ENCODE measurements around the gene CMTM4. TPM values are rescaled to one million over a fixed set of nuclear protein-coding genes. Genes with fewer than 3 reads are reported as not detected.
"Not testable (repeated sequence)": the region's sequence is repeated elsewhere in the genome, so short reads cannot be mapped to it uniquely, and the experiment has no call there.

CMTM4 gene
- total RNA-seq, 1 donor from 2014 or later: 10.1 TPM

DNA sequence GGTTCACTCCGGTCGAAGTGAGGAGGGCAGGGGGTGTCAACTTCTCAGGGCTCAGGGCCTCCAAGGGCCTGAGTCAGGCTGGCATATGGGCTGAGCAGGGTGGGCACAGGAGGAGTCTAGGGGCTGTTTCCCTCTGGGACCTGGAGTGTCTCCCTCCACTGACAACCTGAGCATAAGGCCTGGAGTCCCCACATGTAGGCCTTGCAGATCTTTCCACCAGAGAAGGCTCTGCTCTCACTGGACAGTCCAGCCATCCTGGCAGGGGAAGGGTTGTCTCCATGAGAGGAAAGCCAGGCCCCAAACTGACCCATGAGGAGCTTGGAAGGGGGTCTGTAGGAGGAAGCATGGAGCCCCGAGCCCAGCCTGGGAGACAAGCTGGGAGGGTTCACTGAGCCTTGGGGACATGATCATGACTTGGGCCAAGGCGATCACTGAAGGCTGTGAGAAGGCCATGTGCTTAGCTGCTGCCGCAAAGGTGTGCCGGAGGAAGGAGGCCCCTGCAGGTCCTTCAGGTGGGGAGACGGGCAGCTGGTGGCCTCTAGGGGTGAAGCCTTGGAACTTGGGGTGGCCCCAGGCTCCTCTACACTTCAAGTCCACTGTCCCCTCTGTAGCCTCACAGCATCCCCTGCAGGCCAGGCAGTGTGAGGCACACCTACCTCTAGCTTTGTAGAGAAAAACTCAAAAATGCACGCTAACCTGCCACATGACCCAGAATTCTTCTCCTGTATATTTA lies 107.4 kb downstream of the CMTM4 start:
- intact Hi-C loops (cut with DNase I): no loop called here
- ATAC-seq (ENCODE audit: poor library complexity) (peak; percentile 73), DNase-seq (peak; percentile 64)

DNA sequence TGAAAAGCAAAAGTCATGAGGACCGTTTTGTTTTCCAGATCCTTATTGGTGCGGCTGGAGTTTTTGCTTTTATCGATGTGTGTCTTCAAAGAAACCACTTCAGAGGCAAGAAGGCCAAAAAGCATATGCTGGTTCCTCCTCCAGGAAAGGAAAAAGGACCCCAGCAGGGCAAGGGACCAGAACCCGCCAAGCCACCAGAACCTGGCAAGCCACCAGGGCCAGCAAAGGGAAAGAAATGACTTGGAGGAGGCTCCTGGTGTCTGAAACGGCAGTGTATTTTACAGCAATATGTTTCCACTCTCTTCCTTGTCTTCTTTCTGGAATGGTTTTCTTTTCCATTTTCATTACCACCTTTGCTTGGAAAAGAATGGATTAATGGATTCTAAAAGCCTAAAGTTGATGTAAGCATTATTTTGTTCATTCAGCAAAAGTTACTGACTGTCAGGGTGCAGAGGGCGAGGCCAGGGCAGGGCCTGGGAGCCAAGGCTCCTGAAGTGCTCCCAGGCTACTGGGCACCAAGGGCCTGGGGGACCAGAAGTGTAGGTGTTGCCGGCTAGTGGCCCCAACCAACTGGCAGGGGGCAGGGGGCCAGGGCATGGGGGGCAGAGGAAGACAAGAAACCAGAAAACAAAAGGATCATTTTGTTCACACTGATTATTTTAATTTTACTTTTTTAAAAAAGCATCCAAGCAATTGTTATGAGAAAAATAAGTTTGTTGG lies 108.5 kb downstream of the CMTM4 start:
- ATAC-seq (ENCODE audit: poor library complexity): no peak
- DNase-seq: no peak
- intact Hi-C loops (cut with DNase I): no loop called here

DNA sequence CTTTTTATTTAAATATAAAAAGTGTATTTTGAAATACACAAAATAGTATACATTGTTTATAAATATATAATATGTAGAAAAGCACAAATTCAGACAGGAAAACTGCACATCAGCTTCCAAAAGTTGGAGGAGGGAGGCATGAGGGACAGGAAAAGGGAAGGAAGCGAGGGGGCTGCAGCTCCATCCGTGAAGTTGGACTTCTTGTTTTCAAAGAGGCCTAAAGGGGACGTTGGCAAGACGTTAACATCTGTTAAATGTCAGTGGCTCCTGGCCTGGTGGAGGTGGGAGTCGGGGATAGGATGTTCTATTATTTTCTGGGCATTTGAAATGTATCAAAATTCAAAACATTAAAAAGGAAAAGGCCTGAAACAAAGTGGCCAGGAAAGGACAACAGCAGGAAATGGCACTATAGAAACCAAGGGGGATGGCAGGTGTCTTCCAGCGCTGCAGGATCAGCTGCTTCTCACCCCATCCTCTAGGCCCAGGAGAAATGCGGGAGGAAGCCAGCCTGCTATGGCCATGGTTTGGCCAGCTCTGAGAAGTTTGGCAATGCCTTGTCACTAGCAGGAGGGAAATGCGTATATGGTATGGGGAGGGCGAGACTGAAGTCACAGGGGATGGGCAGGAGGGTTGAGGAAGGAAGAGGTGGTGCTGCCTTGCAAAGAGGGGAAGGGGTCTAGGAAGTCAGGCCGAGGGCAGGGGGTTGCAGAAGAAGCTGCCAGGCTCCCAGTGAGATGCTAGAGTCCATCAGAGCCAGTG lies 110.9 kb downstream of the CMTM4 start:
- no peak for DNase-seq
- peak; percentile 62 for ATAC-seq (ENCODE audit: poor library complexity)
- intact Hi-C loops (cut with DNase I): no loop called here

DNA sequence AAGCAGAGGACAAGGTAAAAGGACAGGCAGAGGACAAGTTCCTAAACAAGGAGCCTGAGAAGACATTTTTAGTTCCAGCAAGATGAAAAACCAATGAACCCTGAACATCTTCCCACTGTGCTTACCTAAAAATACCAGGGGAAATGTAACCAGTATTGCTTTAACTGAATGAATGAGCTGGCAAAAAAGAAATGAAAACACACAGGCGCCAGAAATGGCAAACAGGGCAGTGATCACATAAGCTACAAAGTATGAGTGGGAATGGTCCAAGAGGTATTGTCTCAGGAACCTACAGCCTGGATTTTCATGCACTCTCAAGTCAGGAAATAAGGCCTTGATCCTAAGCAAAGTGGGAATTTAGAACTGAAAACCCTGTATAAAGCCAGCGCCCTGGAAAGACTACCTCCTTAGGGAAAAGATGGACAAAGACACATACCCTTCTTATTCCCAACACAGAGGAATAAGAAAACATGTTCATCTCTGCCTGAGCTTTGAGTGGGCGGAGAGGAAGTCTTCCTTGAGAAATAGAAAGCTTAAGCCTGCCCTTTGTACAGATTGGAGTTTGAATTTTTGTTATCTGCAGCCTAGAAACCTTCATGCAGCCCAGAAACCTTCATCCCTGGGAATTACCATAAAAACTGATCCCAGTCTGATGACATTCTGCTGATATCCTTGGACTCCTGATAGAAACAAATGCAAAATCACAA lies 115.1 kb downstream of the CMTM4 start:
- ATAC-seq (ENCODE audit: poor library complexity) (no peak), DNase-seq (no peak)
- intact Hi-C loops (cut with DNase I): no loop called here

DNA sequence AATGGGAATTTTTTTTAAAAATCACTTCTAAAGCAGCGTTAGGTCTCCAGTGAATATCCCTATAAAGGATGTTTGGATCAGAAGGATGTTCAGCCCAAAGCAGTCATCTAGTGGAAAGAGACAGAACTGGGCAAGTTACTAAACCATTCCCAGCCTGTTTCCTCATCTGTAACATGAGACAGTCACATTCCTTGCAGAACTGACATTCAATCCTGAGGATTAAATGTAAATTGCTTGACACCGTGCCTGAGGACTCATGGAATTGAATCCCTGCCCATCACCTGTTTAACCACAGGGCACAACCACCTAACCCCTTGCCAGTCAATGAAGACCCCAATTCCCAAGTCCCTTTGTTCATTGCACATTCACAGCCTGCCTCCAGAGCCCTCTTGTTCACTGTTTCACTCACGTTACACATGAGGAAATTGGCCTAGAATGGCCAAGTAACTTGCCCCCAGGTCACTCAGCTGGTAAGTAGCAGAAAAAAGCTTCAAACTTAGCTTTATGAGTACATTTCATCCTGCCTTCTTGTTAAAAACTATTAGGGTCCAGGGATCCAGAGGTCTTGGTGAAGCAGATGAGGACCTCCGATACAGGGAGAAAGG lies 115.8 kb downstream of the CMTM4 start:
- intact Hi-C loops (cut with DNase I): no loop called here
- DNase-seq (no peak), ATAC-seq (ENCODE audit: poor library complexity) (no peak)

DNA sequence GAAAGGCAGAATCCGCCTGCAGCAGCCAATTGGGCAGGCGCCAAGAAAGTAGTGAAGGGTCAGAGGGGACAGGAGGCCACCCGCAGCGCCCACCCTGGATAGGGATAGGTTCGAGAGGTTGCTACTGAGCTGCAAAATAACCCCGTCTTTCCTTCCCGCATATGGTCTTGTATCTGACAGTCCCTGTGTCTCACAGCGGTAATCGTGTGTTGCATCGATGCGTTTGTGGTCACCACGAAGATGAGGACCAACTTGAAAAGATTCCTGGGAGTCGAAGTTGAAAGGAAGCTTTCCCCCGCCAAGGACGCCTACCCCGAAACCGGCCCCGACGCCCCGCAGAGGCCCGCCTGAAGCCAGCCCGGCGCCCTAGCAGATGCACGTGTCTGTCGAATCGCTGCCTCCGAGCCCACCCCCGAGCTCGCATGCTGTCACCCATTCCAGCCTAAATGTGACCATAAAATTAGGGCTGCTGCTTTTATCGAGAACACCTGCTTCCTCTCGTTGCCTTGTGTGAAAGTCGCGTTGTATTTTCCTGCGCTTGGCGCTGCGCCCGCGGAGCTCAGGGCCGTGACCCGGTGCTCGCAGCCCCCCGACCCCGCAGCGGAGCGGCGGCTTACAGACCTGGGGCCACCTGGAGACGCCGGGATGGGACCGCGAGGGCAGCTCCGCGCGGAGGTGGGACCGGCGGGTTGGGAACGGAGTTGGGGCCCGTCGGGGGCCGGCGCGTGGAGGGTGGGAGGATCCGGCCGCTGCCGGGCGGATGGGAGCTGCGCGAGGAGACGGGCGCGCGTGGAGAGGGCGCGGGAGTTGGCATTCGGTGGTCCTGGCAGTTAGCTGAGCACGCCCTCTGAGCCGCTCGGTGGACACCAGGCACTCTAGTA lies 117.7 kb downstream of the CMTM4 start, which contains the start of gene CMTM2:
CMTM2 (plus strand) TSS at position 813 of the 881 bp plus-strand sequence. CDS start 145 bp downstream, outside the sequence.
- DNase-seq: peak; percentile 52
- ATAC-seq (ENCODE audit: poor library complexity): peak; percentile 36
- intact Hi-C loops (cut with DNase I): no loop called here

DNA sequence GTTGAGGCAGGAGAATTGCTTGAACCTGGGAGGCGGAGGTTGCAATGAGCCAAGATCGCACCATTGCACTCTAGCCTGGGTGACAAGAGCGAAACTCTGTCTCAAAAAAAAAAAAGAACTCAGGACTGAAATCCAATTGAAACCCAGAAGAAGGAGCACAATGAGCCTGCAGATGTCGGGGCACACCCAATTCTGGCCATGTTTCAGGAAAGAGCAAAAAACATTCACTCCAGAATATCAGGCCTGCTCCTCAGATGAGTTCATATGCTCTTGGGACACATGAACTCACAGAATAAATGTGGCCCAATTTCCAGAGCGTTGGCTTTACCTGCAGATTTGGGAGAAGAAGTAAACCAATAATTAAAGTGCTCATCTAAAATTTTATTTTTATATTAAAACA lies 120.2 kb downstream of the CMTM4 start:
- intact Hi-C loops (cut with DNase I): no loop called here
- DNase-seq (no peak), ATAC-seq (ENCODE audit: poor library complexity) (peak; percentile 41)

DNA sequence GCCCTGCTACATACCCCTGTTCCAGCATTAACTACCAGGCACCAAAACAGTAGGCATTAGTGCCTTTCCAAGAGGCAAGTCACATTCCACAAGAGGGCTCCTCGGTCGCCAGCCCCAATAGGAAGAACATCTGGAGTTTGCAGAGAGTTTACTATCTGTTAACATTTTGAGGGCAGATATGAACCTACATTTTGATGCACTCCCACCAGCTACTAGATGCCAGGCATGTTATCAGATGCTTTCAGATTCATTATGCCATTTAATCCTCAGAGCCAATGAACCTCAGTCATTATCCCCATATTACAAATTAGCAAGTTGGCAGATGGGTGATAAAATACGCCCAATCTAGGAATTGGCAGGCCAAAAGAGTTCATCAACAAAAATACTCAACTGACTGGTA lies 121.5 kb downstream of the CMTM4 start:
- intact Hi-C loops (cut with DNase I): no loop called here
- ATAC-seq (ENCODE audit: poor library complexity) (no peak), DNase-seq (no peak)

DNA sequence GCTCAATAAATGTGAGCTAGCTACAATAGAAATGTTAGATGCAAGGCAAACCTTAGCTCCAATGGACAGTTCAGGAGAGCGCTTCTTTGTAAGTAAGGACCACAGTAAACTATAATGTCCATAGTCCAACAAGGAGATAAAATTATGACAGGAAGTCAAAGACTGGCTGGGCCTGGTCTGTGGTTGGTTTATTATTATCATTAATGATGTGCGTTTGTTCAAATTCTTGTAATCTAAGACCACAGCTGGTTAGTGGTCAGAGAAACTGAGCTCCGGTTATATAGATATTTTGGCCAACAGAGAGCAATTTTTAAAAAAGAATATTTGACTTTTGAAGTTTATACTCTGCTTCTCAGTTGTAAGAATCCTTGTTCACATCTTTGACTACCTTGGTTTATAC lies 122.0 kb downstream of the CMTM4 start:
- ATAC-seq (ENCODE audit: poor library complexity): no peak
- intact Hi-C loops (cut with DNase I): no loop called here
- no peak for DNase-seq

DNA sequence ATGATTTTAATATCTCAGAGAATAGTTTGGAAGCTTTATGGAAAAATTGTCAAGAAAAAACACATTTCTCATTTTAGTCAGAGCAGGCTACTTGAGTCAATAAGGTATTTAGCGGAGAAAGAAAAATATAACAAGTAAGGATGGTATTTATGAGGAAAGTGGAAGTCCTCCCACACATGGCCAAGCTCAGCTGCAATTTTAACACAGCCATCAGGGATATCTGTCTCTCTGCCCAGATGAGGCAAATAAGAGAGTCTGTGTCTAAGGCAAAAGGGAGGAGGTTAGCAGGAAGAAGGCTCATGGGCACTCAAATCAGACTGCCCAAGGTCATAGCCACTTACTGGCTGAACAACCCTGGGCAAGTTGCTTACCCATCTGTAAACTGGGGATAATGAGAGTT lies 122.5 kb downstream of the CMTM4 start:
- intact Hi-C loops (cut with DNase I): no loop called here
- ATAC-seq (ENCODE audit: poor library complexity): no peak

DNA sequence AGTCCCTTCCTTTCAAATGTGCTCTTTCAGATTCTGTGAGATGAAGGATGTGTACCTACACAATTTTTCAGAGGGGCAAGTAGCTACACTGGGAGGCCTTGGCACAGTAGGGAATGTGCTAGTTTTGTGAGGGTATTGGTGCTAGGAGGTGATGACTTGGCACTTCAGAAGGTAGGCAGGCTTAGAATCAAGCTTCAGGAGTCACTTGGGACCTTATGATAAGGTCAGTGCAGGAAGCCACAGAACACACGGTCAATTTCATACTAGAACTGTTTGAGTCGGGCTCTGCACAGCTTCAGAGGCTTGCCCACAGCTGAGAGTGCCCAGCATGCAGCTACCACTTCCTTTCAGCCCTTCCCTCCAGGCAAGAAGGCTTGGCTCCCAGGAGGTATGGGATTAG lies 124.2 kb downstream of the CMTM4 start:
- DNase-seq (no peak), ATAC-seq (ENCODE audit: poor library complexity) (no peak)
- intact Hi-C loops (cut with DNase I): no loop called here

More for the DNA sequence above, 122.5 kb downstream of the CMTM4 start:
- DNase-seq: no peak

DNA sequence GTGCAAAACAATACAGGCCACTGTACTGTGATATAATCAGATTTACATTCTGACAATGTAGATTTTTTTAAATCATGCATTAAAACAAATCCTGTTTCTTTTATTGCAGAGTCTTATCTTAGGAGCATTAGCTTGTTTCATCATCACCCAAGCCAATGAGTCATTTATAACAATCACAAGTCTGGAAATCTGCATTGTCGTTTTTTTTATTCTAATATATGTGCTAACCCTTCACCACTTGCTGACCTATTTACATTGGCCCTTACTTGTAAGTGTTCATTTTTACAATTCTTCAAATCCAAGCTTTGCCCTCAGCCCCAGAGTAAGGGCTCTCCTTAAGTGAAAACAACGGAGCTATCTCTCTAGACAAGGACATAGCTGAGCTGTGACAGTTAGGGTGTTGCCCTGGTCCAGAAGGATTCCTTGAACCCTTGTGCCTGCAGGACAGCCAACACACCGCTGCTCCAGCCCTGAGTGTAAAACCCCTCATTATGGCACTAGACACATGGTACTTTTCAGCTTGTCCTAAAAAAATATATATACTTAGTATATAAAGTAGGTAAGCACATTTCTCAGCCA lies 126.6 kb downstream of the CMTM4 start:
- DNase-seq: no peak
- intact Hi-C loops (cut with DNase I): no loop called here
- no peak for ATAC-seq (ENCODE audit: poor library complexity)

DNA sequence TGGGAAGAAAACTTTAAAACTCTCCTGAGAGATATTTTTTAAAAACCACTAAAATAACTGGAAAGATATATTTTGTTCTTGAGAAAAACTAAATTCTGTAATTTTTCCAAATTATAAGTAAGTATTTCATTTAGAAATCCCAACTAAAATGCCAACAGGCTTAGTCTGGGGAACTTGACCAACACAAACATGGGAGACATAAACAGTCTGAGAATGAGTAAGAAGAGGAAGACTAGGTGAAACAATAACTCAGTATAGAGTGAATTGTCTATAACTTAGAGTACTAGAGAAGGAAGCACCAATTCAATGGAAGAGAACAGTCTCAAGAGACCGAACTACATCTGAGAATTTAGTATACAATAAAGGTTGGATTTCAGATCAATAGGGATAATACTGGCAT lies 127.4 kb downstream of the CMTM4 start:
- DNase-seq (no peak), ATAC-seq (ENCODE audit: poor library complexity) (no peak)
- intact Hi-C loops (cut with DNase I): no loop called here

DNA sequence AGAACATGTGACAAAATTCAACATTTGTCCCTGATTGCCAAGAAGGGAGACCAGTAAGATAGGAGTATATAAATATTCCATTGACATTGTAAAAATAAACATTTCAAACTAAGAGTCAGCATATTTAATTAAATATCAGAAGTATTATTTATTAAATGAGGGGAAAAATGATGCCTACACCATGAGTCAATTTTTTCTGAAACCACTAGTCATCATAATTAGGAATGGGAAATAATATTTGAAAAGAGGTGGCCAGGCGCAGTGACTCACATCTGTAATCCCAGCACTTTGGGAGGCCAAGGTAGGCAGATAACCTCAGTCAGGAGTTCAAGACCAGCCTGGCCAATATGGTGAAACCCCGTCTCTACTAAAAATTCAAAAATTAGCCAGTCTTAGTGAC lies 128.2 kb downstream of the CMTM4 start:
- ATAC-seq (ENCODE audit: poor library complexity) (no peak), DNase-seq (no peak)
- intact Hi-C loops (cut with DNase I): no loop called here

DNA sequence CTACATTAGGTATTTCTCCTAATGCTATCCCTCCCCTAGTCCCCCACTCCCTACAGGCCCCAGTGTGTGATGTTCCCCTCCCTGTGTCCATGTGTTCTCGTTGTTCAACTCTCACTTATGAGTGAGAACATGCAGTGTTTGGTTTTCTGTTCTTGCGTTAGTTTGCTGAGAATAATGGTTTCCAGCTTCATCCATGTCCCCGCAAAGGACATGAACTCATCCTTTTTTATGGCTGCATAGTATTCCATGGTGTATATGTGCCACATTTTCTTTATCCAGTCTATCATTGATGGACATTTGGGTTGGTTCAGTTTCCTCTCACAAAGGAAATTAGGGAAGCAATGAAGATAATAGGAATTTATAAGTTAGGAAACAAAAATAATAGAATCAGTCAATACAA lies 129.3 kb downstream of the CMTM4 start:
- DNase-seq; ATAC-seq (ENCODE audit: poor library complexity); intact Hi-C loops (cut with DNase I): not testable (repeated sequence)

DNA sequence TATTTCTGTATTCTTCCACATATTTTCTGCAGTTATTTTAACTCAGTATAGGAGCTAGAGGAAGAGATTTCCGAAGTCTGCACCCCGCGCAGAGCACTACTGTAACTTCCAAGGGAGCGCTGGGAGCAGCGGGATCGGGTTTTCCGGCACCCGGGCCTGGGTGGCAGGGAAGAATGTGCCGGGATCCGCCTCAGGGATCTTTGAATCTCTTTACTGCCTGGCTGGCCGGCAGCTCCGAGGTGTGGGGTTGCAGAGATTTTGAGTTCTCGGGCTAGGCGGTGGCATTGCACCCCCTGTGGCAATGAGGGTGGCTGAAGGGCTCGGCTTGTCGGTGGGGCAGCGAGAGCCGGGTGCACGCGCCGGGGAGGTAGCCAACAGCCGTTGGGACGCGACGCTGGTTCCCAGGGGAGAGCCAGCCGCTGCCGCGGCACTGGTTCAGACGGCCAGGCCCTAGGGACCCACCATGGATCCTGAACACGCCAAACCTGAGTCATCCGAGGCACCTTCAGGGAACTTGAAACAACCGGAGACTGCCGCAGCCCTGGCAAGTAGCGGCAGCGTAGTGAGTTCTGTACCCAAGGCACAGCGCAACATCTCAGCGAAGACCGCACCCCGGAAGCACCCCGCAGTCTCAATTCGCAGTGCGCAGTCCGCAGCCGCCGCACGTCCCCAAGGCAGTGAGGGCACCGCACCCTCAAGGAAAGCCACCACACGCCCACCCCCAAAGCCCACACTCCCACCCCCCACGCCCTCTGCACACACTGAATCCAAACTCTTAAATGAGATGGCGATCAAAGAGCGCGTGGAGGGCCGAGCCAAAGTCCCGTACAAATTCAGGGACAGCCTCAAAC lies 130.3 kb downstream of the CMTM4 start, which contains the start of gene CMTM1:
CMTM1 (plus strand) TSS at position 389 of the 851 bp plus-strand sequence; CDS start at position 464, 75 bp downstream.
- DNase-seq (no peak), ATAC-seq (ENCODE audit: poor library complexity) (no peak)
- intact Hi-C loops (cut with DNase I): no loop called here

Data from Right ventricle myocardium superior (tissue), 1 donor.